HL-60/S4 (cell line): ENCODE data around the gene LMO2.
"Not testable (repeated sequence)": the region's sequence is repeated elsewhere in the genome, so short reads cannot be mapped to it uniquely, and the experiment has no call there.

Source experiments
- in situ Hi-C: fragments of 300-500 bp; cut with MboI; formaldehyde crosslinking; loops from 2 replicates; pipeline ENCODE4 v1.14.3; 2022; ENCODE audit warnings: low sequenced_read_pairs

Gene LMO2

GRCh38 chr11:33828604-33829429 is 63.1 kb downstream of the LMO2 start:
- in situ Hi-C loops: loop anchor here (25.0 kb wide), 3 partner anchors 333 to 658 kb away; partner anchors contain the start of gene ABTB2

- in situ Hi-C loops: loop anchor here (25.0 kb wide), 3 partner anchors 335 to 660 kb away; partner anchors contain the start of gene ABTB2
Observed at GRCh38 chr11:33827206-33827605, 64.7 kb downstream of the LMO2 start.

- in situ Hi-C loops: loop anchor here (25.0 kb wide), 3 partner anchors 336 to 661 kb away; partner anchors contain the start of gene ABTB2
Observed at GRCh38 chr11:33825854-33826560, 65.9 kb downstream of the LMO2 start.

DNA sequence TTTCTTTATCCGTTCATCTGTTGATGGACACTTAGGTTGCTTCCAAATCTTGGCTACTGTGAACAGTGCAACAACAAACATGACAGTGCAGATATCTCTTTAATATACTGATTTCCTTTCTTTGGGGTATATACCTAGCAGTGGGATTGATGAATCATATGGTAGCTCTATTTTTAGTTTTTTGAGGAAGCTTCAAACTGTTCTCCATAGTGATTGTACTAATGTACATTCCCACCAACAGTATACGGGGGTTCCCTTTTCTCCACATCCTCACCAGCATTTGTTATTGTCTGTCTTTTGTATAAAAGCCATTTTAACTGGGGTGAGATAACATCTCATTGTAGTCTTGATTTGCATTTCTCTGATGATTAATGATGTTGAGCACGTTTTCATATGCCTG is 68.9 kb downstream of the LMO2 start:
- in situ Hi-C loops: not testable (repeated sequence)

GRCh38 chr11:33819278-33820035 is 72.4 kb downstream of the LMO2 start:
- in situ Hi-C loops: no loop called here
